Chondrocyte (in vitro differentiated cells): ENCODE results near the gene PTH1R. TPM values are rescaled to one million over a fixed set of nuclear protein-coding genes. Genes with fewer than 3 reads are reported as not detected.

Experiments
- DNase-seq: peaks from one replicate; pipeline ENCODE4 v3.0.0; 2021; ENCODE audit warnings: mixed read lengths, low spot score
- H3K27ac Mint-ChIP-seq: one replicate; pipeline ENCODE4 v1.8.0; 2021; ENCODE audit warnings: mild to moderate bottlenecking, moderate library complexity, mixed read lengths; ENCODE audit not compliant: unreplicated experiment
- H3K27me3 Mint-ChIP-seq: 2 replicates; pipeline ENCODE4 v1.8.0; 2021; ENCODE audit warnings: low read depth, mixed read lengths
- H3K36me3 Mint-ChIP-seq: 2 replicates; pipeline ENCODE4 v1.8.0; 2021; ENCODE audit warnings: low read depth, mixed read lengths
- H3K4me1 Mint-ChIP-seq: 2 replicates; pipeline ENCODE4 v1.8.0; 2021; ENCODE audit warnings: low read depth, mild to moderate bottlenecking, mixed read lengths
- H3K4me3 Mint-ChIP-seq: one replicate; pipeline ENCODE4 v1.8.0; 2021; ENCODE audit warnings: mild to moderate bottlenecking, moderate library complexity, mixed read lengths; ENCODE audit not compliant: unreplicated experiment
- H3K9me3 Mint-ChIP-seq: 2 replicates; pipeline ENCODE4 v1.8.0; 2021; ENCODE audit warnings: low read depth, mixed read lengths
- CTCF ChIP-seq: fragments of 200-600 bp; sonication (generic); IDR thresholded peaks from 2 replicates; pipeline ENCODE4 v1.5.0; 2021; ENCODE audit warnings: antibody characterized with exemption, mild to moderate bottlenecking, moderate library complexity
- total RNA-seq: library from RNA; stranded (reverse); gene quantifications from 3 replicates; pipeline ENCODE4 v1.2.1, GENCODE V29; 2021

The PTH1R gene
- total RNA-seq, 1 donor from 2014 or later, result 3.1 TPM

GRCh38 chr3:46868287-46868686 lies 9.2 kb upstream of the PTH1R start:
- Mint-ChIP-seq H3K36me3 (no peaks in the 10 kb centered on the region), H3K27ac (no peak overlapping the region), H3K27me3 (peaks cover 24% of the 10 kb centered on the region), H3K4me1 (peaks cover 25% of the 10 kb centered on the region), H3K4me3 (no peak overlapping the region), H3K9me3 (no peaks in the 10 kb centered on the region)
- no peak for TF ChIP-seq CTCF
- no peak for DNase-seq

GRCh38 chr3:46868948-46869347 lies 8.6 kb upstream of the PTH1R start:
- TF ChIP-seq CTCF, result no peak
- H3K36me3 Mint-ChIP-seq, result no peaks in the 10 kb centered on the region
- peaks cover 21% of the 10 kb centered on the region for H3K27me3 Mint-ChIP-seq

GRCh38 chr3:46869440-46869839 lies 8.1 kb upstream of the PTH1R start:
- H3K27me3 Mint-ChIP-seq, result peaks cover 18% of the 10 kb centered on the region
- H3K27ac Mint-ChIP-seq, result no peak overlapping the region
- H3K4me1 Mint-ChIP-seq, result peaks cover 36% of the 10 kb centered on the region
- DNase-seq, result no peak
- TF ChIP-seq CTCF, result no peak
- no peaks in the 10 kb centered on the region for H3K9me3 Mint-ChIP-seq
- no peak overlapping the region for H3K4me3 Mint-ChIP-seq
- H3K36me3 Mint-ChIP-seq, result no peaks in the 10 kb centered on the region

More at GRCh38 chr3:46868948-46869347, 8.6 kb upstream of the PTH1R start:
- no peak overlapping the region for H3K27ac Mint-ChIP-seq
- DNase-seq, result no peak
- no peak overlapping the region for H3K4me3 Mint-ChIP-seq
- H3K4me1 Mint-ChIP-seq, result peaks cover 31% of the 10 kb centered on the region
- no peaks in the 10 kb centered on the region for H3K9me3 Mint-ChIP-seq

GRCh38 chr3:46870651-46871050 lies 6.9 kb upstream of the PTH1R start:
- peaks cover 40% of the 10 kb centered on the region for H3K4me1 Mint-ChIP-seq
- peaks cover 17% of the 10 kb centered on the region for H3K27me3 Mint-ChIP-seq
- H3K27ac Mint-ChIP-seq, result no peak overlapping the region
- no peaks in the 10 kb centered on the region for H3K36me3 Mint-ChIP-seq
- TF ChIP-seq CTCF, result no peak
- H3K9me3 Mint-ChIP-seq, result no peaks in the 10 kb centered on the region
- DNase-seq, result no peak
- H3K4me3 Mint-ChIP-seq, result no peak overlapping the region

- peaks cover 41% of the 10 kb centered on the region for H3K4me1 Mint-ChIP-seq
- peaks cover 17% of the 10 kb centered on the region for H3K27me3 Mint-ChIP-seq
- H3K36me3 Mint-ChIP-seq, result no peaks in the 10 kb centered on the region
- no peak for TF ChIP-seq CTCF
- no peak overlapping the region for H3K4me3 Mint-ChIP-seq
- H3K27ac Mint-ChIP-seq, result no peak overlapping the region
- no peaks in the 10 kb centered on the region for H3K9me3 Mint-ChIP-seq
- no peak for DNase-seq
Measured at GRCh38 chr3:46871222-46871621, 6.3 kb upstream of the PTH1R start.
